ENCODE data around the gene MAP2K4. TPM values are rescaled to one million over a fixed set of nuclear protein-coding genes. Genes with fewer than 3 reads are reported as not detected.

The MAP2K4 gene
- total RNA-seq, 1 donor from 2014 or later = 37.5 TPM

GRCh38 chr17:12068946-12069345 is 48.3 kb downstream of the MAP2K4 start:
- Histone ChIP-seq H3K79me2 (ENCODE audit: insufficient read depth, low read length) (peaks cover 32% of the 10 kb centered on the region), H3K9ac (ENCODE audit: low read length) (no peak overlapping the region)

DNA sequence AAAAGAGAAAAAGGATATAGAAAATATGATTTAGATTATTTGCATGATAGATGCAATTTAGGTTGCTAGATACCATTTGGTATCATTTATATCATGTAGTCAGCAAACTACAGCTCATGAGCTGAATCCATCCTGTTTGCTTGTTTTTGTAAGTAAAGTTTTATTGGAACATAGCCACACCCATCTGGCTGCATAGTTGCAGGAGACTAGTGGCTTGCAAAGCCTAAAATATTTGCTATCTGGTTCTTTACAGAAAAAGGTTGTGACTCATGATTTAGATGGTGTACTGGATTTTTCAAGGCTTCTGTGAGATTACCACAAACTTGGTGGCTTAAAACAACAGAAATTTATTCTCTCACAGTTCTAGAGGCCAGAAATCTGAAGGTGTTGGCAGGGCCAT is 49.9 kb downstream of the MAP2K4 start:
- H4K20me1 ChIP-seq (ENCODE audit: insufficient read depth, low read length) = peaks cover 11% of the 10 kb centered on the region
- peaks cover 7% of the 10 kb centered on the region for H3K36me3 Mint-ChIP-seq (ENCODE audit: low read depth, unreplicated experiment)
- H3K4me2 ChIP-seq (ENCODE audit: low read length) = peak overlapping the region; percentile 26
- peak; percentile 89 for DNase-seq (ENCODE audit: low read depth)
- no peaks in the 10 kb centered on the region for H3K27me3 Mint-ChIP-seq (ENCODE audit: low read depth, unreplicated experiment)
- H3K4me1 Mint-ChIP-seq (ENCODE audit: low read depth, unreplicated experiment) = peaks cover 6% of the 10 kb centered on the region
- no peak overlapping the region for H3K27ac ChIP-seq (ENCODE audit: low read depth, low read length)
- no peaks in the 10 kb centered on the region for H3K9me3 Mint-ChIP-seq (ENCODE audit: unreplicated experiment)
- H3K36me3 ChIP-seq (ENCODE audit: insufficient read depth, low read length) = no peaks in the 10 kb centered on the region
- H3K4me3 ChIP-seq (ENCODE audit: insufficient read depth, low read depth, low read length) = no peak overlapping the region
- H3K9ac ChIP-seq (ENCODE audit: low read length) = no peak overlapping the region
- H3K4me1 ChIP-seq (ENCODE audit: insufficient read depth, low read length) = peaks cover 9% of the 10 kb centered on the region
- peak overlapping the region; percentile 64 for H3K27ac Mint-ChIP-seq (ENCODE audit: unreplicated experiment)
- peak; percentile 80 for FAIRE-seq
- TF ChIP-seq, protein P1, sequence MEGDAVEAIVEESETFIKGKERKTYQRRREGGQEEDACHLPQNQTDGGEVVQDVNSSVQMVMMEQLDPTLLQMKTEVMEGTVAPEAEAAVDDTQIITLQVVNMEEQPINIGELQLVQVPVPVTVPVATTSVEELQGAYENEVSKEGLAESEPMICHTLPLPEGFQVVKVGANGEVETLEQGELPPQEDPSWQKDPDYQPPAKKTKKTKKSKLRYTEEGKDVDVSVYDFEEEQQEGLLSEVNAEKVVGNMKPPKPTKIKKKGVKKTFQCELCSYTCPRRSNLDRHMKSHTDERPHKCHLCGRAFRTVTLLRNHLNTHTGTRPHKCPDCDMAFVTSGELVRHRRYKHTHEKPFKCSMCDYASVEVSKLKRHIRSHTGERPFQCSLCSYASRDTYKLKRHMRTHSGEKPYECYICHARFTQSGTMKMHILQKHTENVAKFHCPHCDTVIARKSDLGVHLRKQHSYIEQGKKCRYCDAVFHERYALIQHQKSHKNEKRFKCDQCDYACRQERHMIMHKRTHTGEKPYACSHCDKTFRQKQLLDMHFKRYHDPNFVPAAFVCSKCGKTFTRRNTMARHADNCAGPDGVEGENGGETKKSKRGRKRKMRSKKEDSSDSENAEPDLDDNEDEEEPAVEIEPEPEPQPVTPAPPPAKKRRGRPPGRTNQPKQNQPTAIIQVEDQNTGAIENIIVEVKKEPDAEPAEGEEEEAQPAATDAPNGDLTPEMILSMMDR (IDR thresholded peaks at IDR 0.05; ENCODE audit: insufficient read depth, low read depth, low read length) = no peak
- no peak for TF ChIP-seq EZH2 (IDR thresholded peaks at IDR 0.05; ENCODE audit: insufficient read depth, low read length)
- H3K27me3 ChIP-seq (ENCODE audit: insufficient read depth, low read length) = no peaks in the 10 kb centered on the region
- H3K4me3 Mint-ChIP-seq (ENCODE audit: unreplicated experiment) = no peak overlapping the region
- H2AFZ ChIP-seq (ENCODE audit: low read depth, low read length) = no peak overlapping the region
- H3K79me2 ChIP-seq (ENCODE audit: insufficient read depth, low read length) = peaks cover 42% of the 10 kb centered on the region
- H3K9me3 ChIP-seq (ENCODE audit: insufficient read depth, low read depth, low read length) = no peaks in the 10 kb centered on the region

More at GRCh38 chr17:12068946-12069345, 48.3 kb downstream of the MAP2K4 start:
- Mint-ChIP-seq H3K27me3 (ENCODE audit: low read depth, unreplicated experiment) (no peaks in the 10 kb centered on the region), H3K4me1 (ENCODE audit: low read depth, unreplicated experiment) (peaks cover 6% of the 10 kb centered on the region), H3K36me3 (ENCODE audit: low read depth, unreplicated experiment) (peaks cover 9% of the 10 kb centered on the region), H3K27ac (ENCODE audit: unreplicated experiment) (no peak overlapping the region), H3K4me3 (ENCODE audit: unreplicated experiment) (no peak overlapping the region), H3K9me3 (ENCODE audit: unreplicated experiment) (no peaks in the 10 kb centered on the region)
- Histone ChIP-seq H3K9me3 (ENCODE audit: insufficient read depth, low read depth, low read length) (no peaks in the 10 kb centered on the region), H3K27ac (ENCODE audit: low read depth, low read length) (no peak overlapping the region), H2AFZ (ENCODE audit: low read depth, low read length) (no peak overlapping the region), H3K4me1 (ENCODE audit: insufficient read depth, low read length) (peaks cover 9% of the 10 kb centered on the region), H3K36me3 (ENCODE audit: insufficient read depth, low read length) (peaks cover 2% of the 10 kb centered on the region), H3K4me2 (ENCODE audit: low read length) (no peak overlapping the region), H3K27me3 (ENCODE audit: insufficient read depth, low read length) (no peaks in the 10 kb centered on the region), H4K20me1 (ENCODE audit: insufficient read depth, low read length) (peaks cover 11% of the 10 kb centered on the region), H3K4me3 (ENCODE audit: insufficient read depth, low read depth, low read length) (no peak overlapping the region)
- TF ChIP-seq, protein P1 (IDR thresholded peaks at IDR 0.05; ENCODE audit: insufficient read depth, low read depth, low read length) = no peak
- TF ChIP-seq EZH2 (IDR thresholded peaks at IDR 0.05; ENCODE audit: insufficient read depth, low read length) = no peak
- peak; percentile 38 for DNase-seq (ENCODE audit: low read depth)
- no peak for FAIRE-seq

- FAIRE-seq = no peak
- Histone ChIP-seq H3K9me3 (ENCODE audit: insufficient read depth, low read depth, low read length) (no peaks in the 10 kb centered on the region), H4K20me1 (ENCODE audit: insufficient read depth, low read length) (no peaks in the 10 kb centered on the region), H3K9ac (ENCODE audit: low read length) (no peak overlapping the region), H3K79me2 (ENCODE audit: insufficient read depth, low read length) (peaks cover 43% of the 10 kb centered on the region), H3K4me2 (ENCODE audit: low read length) (no peak overlapping the region), H2AFZ (ENCODE audit: low read depth, low read length) (no peak overlapping the region), H3K27me3 (ENCODE audit: insufficient read depth, low read length) (no peaks in the 10 kb centered on the region), H3K4me1 (ENCODE audit: insufficient read depth, low read length) (peaks cover 15% of the 10 kb centered on the region), H3K36me3 (ENCODE audit: insufficient read depth, low read length) (no peaks in the 10 kb centered on the region), H3K27ac (ENCODE audit: low read depth, low read length) (no peak overlapping the region), H3K4me3 (ENCODE audit: insufficient read depth, low read depth, low read length) (no peak overlapping the region)
- Mint-ChIP-seq H3K4me1 (ENCODE audit: low read depth, unreplicated experiment) (peaks cover 29% of the 10 kb centered on the region), H3K27me3 (ENCODE audit: low read depth, unreplicated experiment) (no peaks in the 10 kb centered on the region), H3K36me3 (ENCODE audit: low read depth, unreplicated experiment) (peaks cover 7% of the 10 kb centered on the region), H3K27ac (ENCODE audit: unreplicated experiment) (no peak overlapping the region), H3K9me3 (ENCODE audit: unreplicated experiment) (no peaks in the 10 kb centered on the region), H3K4me3 (ENCODE audit: unreplicated experiment) (no peak overlapping the region)
- TF ChIP-seq EZH2 (IDR thresholded peaks at IDR 0.05; ENCODE audit: insufficient read depth, low read length) = no peak
- TF ChIP-seq, protein P1 (IDR thresholded peaks at IDR 0.05; ENCODE audit: insufficient read depth, low read depth, low read length) = no peak
- no peak for DNase-seq (ENCODE audit: low read depth)
Observed at GRCh38 chr17:12074346-12074745, 53.7 kb downstream of the MAP2K4 start.

Measured in astrocyte (in vitro differentiated cells and primary cell).